Trophoblast cell (in vitro differentiated cells and primary cell): Measurements from ENCODE around the gene F3.
A peak's percentile ranks its signal among the peaks of the same experiment; 100 is the strongest.

ENCODE experiments used
- DNase-seq, 2 donors: peaks; one replicate each; pipeline ENCODE4 v3.0.0-alpha.2; 2016
- H2AFZ ChIP-seq: 2 replicates; pipeline ENCODE4 v1.6.1; 2013; ENCODE audit warnings: low read length, moderate library complexity, mild to moderate bottlenecking; ENCODE audit not compliant: insufficient read depth, poor library complexity
- H2AK5ac ChIP-seq: 2 replicates; pipeline ENCODE4 v1.6.1; 2013; ENCODE audit warnings: mild to moderate bottlenecking, low read length
- H2BK120ac ChIP-seq: 2 replicates; pipeline ENCODE4 v1.6.1; 2013; ENCODE audit warnings: low read length, mild to moderate bottlenecking, moderate library complexity; ENCODE audit not compliant: insufficient read depth, poor library complexity
- H2BK12ac ChIP-seq: 2 replicates; pipeline ENCODE4 v1.6.1; 2013; ENCODE audit warnings: mild to moderate bottlenecking, low read length, moderate library complexity
- H2BK5ac ChIP-seq: 2 replicates; pipeline ENCODE4 v1.6.1; 2013; ENCODE audit warnings: low read length, low read depth, moderate library complexity, mild to moderate bottlenecking; ENCODE audit not compliant: poor library complexity
- H3K14ac ChIP-seq: 2 replicates; pipeline ENCODE4 v1.6.1; 2013; ENCODE audit warnings: mild to moderate bottlenecking, low read length
- H3K18ac ChIP-seq: 2 replicates; pipeline ENCODE4 v1.6.1; 2013; ENCODE audit warnings: mild to moderate bottlenecking, low read length
- H3K23ac ChIP-seq: 2 replicates; pipeline ENCODE4 v1.6.1; 2013; ENCODE audit warnings: low read length
- H3K27ac ChIP-seq: 2 replicates; pipeline ENCODE4 v1.5.1; 2013; ENCODE audit warnings: low read depth, mild to moderate bottlenecking, inconsistent platforms, low read length, moderate library complexity
- H3K27me3 ChIP-seq: 2 replicates; pipeline ENCODE4 v1.6.1; 2013; ENCODE audit warnings: inconsistent platforms, mild to moderate bottlenecking, low read length, moderate library complexity; ENCODE audit not compliant: insufficient read depth
- H3K36me3 ChIP-seq, 2 experiments: 1 replicate in 1 of 2; 2 replicates in 1 of 2; pipeline ENCODE4 v1.6.1; 2013; ENCODE audit warnings: low read length in 2 of 2, mild to moderate bottlenecking in 2 of 2, moderate library complexity in 1 of 2; ENCODE audit not compliant: insufficient read depth in 2 of 2, control insufficient read depth in 1 of 2
- H3K4ac ChIP-seq: 2 replicates; pipeline ENCODE4 v1.6.1; 2013; ENCODE audit warnings: low read depth, mild to moderate bottlenecking, low read length, moderate library complexity
- H3K4me1 ChIP-seq, 2 experiments: 1 replicate in 1 of 2; 2 replicates in 1 of 2; pipeline ENCODE4 v1.6.1; 2013; ENCODE audit warnings: low read length in 2 of 2, mild to moderate bottlenecking in 2 of 2, moderate library complexity in 1 of 2; ENCODE audit not compliant: insufficient read depth in 2 of 2, control insufficient read depth in 1 of 2
- H3K4me2 ChIP-seq: 2 replicates; pipeline ENCODE4 v1.6.1; 2013; ENCODE audit warnings: inconsistent platforms, mild to moderate bottlenecking, low read length, moderate library complexity
- H3K4me3 ChIP-seq: 2 replicates; pipeline ENCODE4 v1.5.1; 2013; ENCODE audit warnings: mild to moderate bottlenecking, low read depth, low read length, inconsistent platforms
- H3K79me1 ChIP-seq: one replicate; pipeline ENCODE4 v1.6.1; 2013; ENCODE audit warnings: low read length
- H3K79me2 ChIP-seq: 2 replicates; pipeline ENCODE4 v1.6.1; 2013; ENCODE audit warnings: low read length, mild to moderate bottlenecking; ENCODE audit not compliant: control insufficient read depth, insufficient read depth, poor library complexity
- H3K9ac ChIP-seq: 2 replicates; pipeline ENCODE4 v1.6.1; 2013; ENCODE audit warnings: mild to moderate bottlenecking, low read length
- H3K9me3 ChIP-seq: 2 replicates; pipeline ENCODE4 v1.6.1; 2013; ENCODE audit warnings: low read depth, mild to moderate bottlenecking, control low read depth, inconsistent platforms, low read length; ENCODE audit not compliant: insufficient read depth
- H4K12ac ChIP-seq: 2 replicates; pipeline ENCODE4 v1.6.1; 2013; ENCODE audit warnings: low read depth, mild to moderate bottlenecking, low read length, moderate library complexity
- H4K8ac ChIP-seq: 2 replicates; pipeline ENCODE4 v1.6.1; 2013; ENCODE audit warnings: low read depth, mild to moderate bottlenecking, low read length, moderate library complexity
- H4K91ac ChIP-seq: one replicate; pipeline ENCODE4 v1.6.1; 2013; ENCODE audit warnings: low read depth, mild to moderate bottlenecking, low read length, moderate library complexity
- WGBS: extraction: QIAGEN DNeasy Blood & Tissue Kit; methylation state at CpG from one replicate; pipeline ENCODE4 v1.1.7; 2013; ENCODE audit warnings: missing lambda C conversion rate; ENCODE audit not compliant: insufficient read length, insufficient coverage; ENCODE audit errors: extremely low coverage; 5-methylcytosine and 5-hydroxymethylcytosine counted together

The F3 gene

GRCh38 chr1:94514095-94514727 is 27.3 kb downstream of the F3 start:
- Histone ChIP-seq H3K9ac (no peak overlapping the region), H2BK5ac (no peak overlapping the region), H3K27ac (no peak overlapping the region), H3K9me3 (no peaks in the 10 kb centered on the region), H4K8ac (no peak overlapping the region), H3K23ac (no peak overlapping the region), H4K91ac (no peak overlapping the region), H3K79me2 (no peaks in the 10 kb centered on the region), H2BK12ac (no peak overlapping the region), H3K4me3 (no peak overlapping the region), H2AFZ (no peak overlapping the region), H2BK120ac (no peak overlapping the region), H3K4ac (no peak overlapping the region), H3K14ac (no peak overlapping the region), H3K36me3 (no peaks in the 10 kb centered on the region), H3K4me1 (no peaks in the 10 kb centered on the region), H3K79me1 (no peaks in the 10 kb centered on the region), H3K4me2 (no peak overlapping the region), H2AK5ac (no peak overlapping the region), H3K18ac (no peak overlapping the region), H4K12ac (no peak overlapping the region), H3K27me3 (no peaks in the 10 kb centered on the region)
- DNase-seq: peak in 1 of 2 donors; percentile 45
- no CpG with 5 or more reads among the region's 2 CpGs for WGBS

- Histone ChIP-seq H2AK5ac (no peak overlapping the region), H3K27me3 (no peaks in the 10 kb centered on the region), H3K4me3 (no peak overlapping the region), H2BK5ac (no peak overlapping the region), H2BK120ac (no peak overlapping the region), H3K36me3 (no peaks in the 10 kb centered on the region), H2BK12ac (no peak overlapping the region), H3K4ac (no peak overlapping the region), H3K79me2 (no peaks in the 10 kb centered on the region), H3K27ac (no peak overlapping the region), H3K79me1 (no peaks in the 10 kb centered on the region), H4K91ac (no peak overlapping the region), H3K4me2 (no peak overlapping the region), H2AFZ (no peak overlapping the region), H3K18ac (no peak overlapping the region), H3K4me1 (no peaks in the 10 kb centered on the region), H4K8ac (no peak overlapping the region), H3K9me3 (no peaks in the 10 kb centered on the region), H3K9ac (no peak overlapping the region), H3K23ac (no peak overlapping the region), H3K14ac (no peak overlapping the region), H4K12ac (no peak overlapping the region)
- DNase-seq: no peak
- no CpG with 5 or more reads among the region's 2 CpGs for WGBS
Observed at GRCh38 chr1:94512816-94513215, 28.7 kb downstream of the F3 start.

GRCh38 chr1:94504601-94505000 is 37.0 kb downstream of the F3 start:
- Histone ChIP-seq H3K23ac (no peak overlapping the region), H3K27me3 (no peaks in the 10 kb centered on the region), H3K9ac (no peak overlapping the region), H2AK5ac (no peak overlapping the region), H4K8ac (no peak overlapping the region), H3K4me3 (no peak overlapping the region), H2BK5ac (no peak overlapping the region), H3K9me3 (no peaks in the 10 kb centered on the region), H3K4me2 (no peak overlapping the region), H3K79me2 (no peaks in the 10 kb centered on the region), H3K27ac (no peak overlapping the region), H2BK12ac (no peak overlapping the region), H3K18ac (no peak overlapping the region), H2BK120ac (no peak overlapping the region), H3K4me1 (no peaks in the 10 kb centered on the region), H4K91ac (no peak overlapping the region), H2AFZ (no peak overlapping the region), H3K14ac (no peak overlapping the region), H3K4ac (no peak overlapping the region), H3K36me3 (peaks cover 6 to 7% of the 10 kb centered on the region in 2 experiments), H3K79me1 (no peaks in the 10 kb centered on the region), H4K12ac (no peak overlapping the region)
- no peak for DNase-seq
- WGBS: 100% methylated on average over 1 of the region's 1 CpG

GRCh38 chr1:94503153-94503552 is 38.4 kb downstream of the F3 start:
- Histone ChIP-seq H2BK12ac (no peak overlapping the region), H3K4ac (no peak overlapping the region), H4K91ac (no peak overlapping the region), H3K4me3 (no peak overlapping the region), H3K9ac (no peak overlapping the region), H2AK5ac (no peak overlapping the region), H3K23ac (no peak overlapping the region), H3K79me1 (no peaks in the 10 kb centered on the region), H2AFZ (no peak overlapping the region), H2BK120ac (no peak overlapping the region), H3K9me3 (no peaks in the 10 kb centered on the region), H3K79me2 (no peaks in the 10 kb centered on the region), H3K36me3 (peaks cover 6 to 9% of the 10 kb centered on the region in 2 experiments), H3K4me1 (no peaks in the 10 kb centered on the region), H4K12ac (no peak overlapping the region), H3K14ac (no peak overlapping the region), H3K27ac (no peak overlapping the region), H3K27me3 (no peaks in the 10 kb centered on the region), H4K8ac (no peak overlapping the region), H3K18ac (no peak overlapping the region), H3K4me2 (no peak overlapping the region), H2BK5ac (no peak overlapping the region)
- WGBS: no CpG with 5 or more reads among the region's 4 CpGs
- DNase-seq: peak; percentile 2 to 28
